Ramos (cell line): ENCODE results near the gene CSTB.

Experiments used
- in situ Hi-C: fragments of 300-500 bp; cut with MboI; formaldehyde crosslinking; loops from one replicate; pipeline ENCODE4 v1.14.3; 2022; ENCODE audit warnings: low sequenced_read_pairs; ENCODE audit not compliant: unreplicated experiment

Gene CSTB

DNA sequence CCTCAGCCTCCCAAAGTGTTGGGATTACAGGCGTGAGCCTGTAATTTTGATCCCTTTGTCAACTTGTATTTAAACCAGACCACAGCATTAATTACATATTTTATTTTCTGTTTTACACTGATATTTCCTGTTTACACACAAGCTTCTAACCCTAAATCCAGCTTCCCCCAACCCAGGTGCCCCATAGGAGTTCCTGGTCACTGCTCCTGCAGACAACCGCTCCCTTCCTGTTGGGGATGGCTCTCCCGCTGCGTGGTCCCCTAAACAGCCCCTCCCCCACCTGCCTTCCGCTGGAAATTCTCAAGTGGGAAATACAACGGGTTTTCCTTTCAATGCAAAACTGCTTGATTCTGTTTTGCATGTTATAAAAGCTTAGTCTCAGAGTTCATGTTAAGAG, 3.7 kb downstream of the CSTB start:
- in situ Hi-C loops, result no loop called here

DNA sequence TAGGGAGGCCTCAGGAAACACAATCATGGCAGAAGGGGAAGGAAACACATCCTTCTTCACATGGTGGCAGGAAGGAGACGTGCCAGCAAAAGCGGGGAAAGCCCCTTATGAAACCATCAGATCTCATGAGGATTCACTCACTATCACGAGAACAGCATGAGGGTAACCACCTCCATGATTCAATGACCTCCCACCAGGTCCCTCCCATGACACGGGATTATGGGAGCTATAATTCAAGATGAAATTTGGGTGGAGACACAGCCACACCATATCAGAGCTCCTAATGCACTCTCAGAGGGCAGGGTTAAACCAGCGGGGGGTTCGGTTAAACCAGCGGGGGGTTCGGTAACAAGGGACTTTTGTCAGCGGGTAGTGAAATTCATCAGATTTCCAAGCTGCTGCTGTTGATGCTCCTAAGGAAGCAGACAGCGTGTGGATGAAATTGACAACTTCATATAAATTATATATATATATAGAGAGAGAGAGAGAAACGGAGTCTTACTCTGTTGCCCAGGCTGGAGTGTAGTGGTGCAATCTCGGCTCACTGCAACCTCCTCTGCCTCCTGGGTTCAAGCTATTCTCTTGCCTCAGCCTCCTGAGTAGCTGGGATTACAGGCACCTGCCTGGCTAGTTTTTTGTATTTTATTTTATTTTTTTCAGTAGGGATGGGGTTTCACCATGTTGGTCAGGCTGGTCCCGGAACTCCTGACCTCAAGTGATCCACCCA, 4.2 kb downstream of the CSTB start:
- in situ Hi-C loops, result no loop called here

GRCh38 chr21:43771199-43771675, 4.9 kb downstream of the CSTB start:
- in situ Hi-C loops, result no loop called here

DNA sequence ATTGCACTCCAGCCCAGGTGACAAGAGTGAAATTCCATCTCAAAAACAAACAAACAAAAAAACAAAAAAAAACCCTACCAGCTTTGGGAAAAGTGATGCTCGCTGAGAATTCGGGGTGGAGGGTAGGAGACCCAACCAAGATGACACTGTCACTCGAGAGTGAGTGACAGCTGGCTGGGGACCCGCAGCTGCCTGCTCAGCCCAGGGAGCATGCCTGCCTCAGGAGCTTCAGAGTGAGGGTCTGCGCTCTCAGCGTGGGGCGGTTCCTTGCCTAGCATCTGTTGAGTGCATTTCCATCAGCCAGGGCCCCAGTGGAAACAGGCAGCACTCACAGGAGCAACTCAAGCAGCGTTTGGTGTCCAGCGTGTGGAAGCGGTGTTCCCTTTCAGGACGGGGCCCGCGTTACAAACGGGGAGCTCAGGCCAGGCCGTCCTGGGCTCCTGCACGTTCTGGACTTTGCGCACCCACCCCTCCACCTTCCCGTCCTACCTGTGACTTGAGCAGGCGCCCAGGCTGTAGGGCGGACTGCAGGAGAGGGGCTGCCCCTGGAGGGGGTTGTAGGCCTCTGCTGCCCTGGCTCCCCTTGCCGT, 5.9 kb downstream of the CSTB start:
- in situ Hi-C loops, result no loop called here

- in situ Hi-C loops, result no loop called here
Measured at GRCh38 chr21:43769325-43769958, 6.7 kb downstream of the CSTB start.

- in situ Hi-C loops, result no loop called here
Measured at GRCh38 chr21:43768868-43769167, 7.3 kb downstream of the CSTB start.

GRCh38 chr21:43767984-43768867, 7.9 kb downstream of the CSTB start:
- in situ Hi-C loops, result no loop called here

DNA sequence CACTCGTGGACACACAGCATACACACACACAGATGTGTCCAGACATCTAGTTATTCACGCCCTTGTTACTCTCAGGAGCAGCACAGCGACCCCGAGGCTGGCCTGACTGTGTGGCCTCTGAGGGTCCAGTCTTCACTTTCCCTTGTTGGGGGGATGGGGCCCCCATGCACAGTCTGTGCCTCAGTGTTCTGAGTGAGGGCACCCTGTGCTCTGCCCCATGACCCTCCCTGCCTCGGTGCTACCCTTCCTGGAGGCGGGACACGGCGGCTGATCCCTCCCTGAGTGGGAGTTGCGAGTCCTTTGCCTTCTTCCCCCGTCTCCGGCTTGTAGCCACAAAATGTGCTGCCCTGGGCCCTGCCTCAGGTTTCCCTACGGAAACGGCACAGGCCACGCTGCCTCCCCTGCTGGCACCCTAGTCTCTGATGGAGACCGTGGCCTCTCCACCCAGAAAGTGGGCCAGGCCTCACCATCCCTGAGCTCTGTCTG, 8.6 kb downstream of the CSTB start:
- in situ Hi-C loops, result no loop called here

GRCh38 chr21:43766734-43767497, 9.2 kb downstream of the CSTB start:
- in situ Hi-C loops, result no loop called here

DNA sequence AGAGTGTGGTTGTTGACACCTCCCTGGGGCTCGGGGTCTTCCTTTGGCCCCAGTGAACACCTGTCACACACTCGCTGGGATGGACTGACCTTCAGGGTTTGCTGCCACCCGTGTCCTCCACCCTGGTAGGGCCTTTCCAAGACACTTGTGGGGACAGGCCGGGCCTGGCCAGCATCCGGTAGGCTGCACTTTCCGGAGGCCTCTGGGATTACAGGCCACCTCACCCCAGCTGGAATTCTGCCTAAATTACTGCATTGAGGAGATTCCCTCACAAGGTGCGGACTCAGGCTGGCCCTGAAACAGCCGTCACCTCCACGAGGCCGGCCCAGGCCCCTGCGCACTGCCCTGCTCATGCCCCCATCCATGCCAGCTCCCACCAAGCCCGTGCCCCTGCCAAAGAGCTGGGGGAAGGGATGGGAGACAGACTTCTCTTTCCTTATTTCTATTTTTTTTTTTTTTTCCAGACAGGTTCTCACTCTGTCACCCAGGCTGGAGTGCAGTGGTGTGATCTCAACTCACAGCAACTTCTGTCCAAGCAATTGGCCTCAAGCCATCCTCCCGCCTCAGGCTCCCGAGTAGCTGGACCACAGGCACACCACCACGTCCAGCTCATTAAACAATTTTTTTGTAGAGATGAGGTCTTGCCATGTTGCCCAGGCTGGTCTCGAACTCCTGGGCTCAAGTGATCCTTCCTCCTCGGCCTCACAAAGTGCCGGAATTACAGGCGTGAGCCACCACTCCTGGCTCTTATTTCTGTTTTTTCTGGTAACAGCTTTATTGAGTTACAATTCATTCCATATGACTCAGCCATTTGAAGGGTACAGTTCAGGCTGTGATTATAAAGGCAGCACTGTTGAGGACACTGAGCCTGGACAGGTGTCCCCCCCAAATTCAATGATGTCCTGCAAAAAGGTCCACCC, 11.3 kb downstream of the CSTB start:
- in situ Hi-C loops, result no loop called here

- in situ Hi-C loops, result no loop called here
Measured at GRCh38 chr21:43763901-43764523, 12.1 kb downstream of the CSTB start.

GRCh38 chr21:43762303-43763128, 13.6 kb downstream of the CSTB start:
- in situ Hi-C loops, result no loop called here

GRCh38 chr21:43761886-43762285, 14.2 kb downstream of the CSTB start:
- in situ Hi-C loops, result no loop called here

DNA sequence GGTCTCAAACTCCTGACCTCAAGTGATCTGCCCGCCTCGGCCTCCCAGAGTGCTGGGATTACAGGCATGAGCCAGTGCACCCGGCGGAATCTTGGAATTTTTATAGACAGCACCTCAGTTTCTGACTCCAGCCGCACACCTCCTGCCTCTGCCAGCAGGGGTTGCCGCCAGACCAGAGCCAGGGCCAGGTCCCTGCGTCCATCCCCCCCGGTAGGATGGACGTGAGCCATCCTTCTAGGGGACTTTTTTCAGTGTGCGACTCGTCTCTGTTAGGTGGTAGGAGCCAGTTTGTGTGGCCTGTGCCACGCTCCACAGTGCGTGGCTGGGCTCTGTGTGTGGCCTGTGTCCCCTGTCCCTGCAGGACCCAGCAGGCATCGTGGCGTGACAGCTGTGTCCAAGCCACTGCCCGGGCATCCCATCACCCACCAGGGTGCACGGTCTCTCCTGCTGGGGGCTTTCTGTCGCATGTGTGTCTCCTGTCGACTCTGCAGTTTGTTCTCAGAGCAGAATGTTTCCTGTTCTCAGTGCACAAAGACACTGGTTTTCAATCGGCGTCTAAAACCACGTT, 15.6 kb downstream of the CSTB start:
- in situ Hi-C loops, result no loop called here

DNA sequence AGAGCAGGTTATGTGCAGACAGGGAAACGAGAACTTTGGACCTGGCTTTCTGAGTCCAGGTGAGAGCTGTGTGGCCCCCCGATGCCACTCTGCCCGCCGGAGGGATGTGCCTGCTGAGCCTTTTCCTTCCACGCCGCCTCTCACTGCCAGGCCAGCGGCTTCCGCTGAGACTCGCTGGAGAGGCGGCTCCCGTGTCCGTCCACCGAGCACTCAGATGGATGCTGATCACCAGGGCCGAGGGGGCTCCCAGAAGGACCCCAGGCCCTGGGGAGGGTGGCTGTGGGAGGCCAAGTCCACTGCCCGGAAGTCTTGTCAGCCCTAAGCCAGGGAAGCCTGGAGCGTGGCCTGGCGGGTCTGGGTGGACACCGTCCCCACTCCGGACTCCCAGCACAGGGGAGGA, 16.5 kb downstream of the CSTB start:
- in situ Hi-C loops, result no loop called here

DNA sequence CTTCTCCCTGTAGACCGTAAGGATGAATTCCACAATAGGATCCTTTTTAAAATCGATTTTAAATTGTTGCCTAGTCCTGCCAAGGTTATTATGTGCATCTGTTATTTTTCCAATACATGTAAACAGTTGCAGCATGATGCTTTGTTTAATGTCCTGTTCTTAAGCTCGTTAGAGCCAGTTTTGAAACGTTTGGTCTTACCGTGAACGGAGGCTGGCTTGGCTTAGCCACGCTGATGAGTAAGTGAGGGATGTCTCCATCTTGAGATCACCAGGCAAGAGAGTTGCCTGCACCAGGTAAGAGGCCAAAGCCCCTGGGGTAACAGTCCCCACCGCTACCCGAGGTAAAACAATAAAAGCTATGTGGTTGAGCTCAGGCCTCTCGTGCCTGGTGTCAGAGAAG, 17.3 kb downstream of the CSTB start:
- in situ Hi-C loops, result no loop called here

GRCh38 chr21:43758111-43758641, 17.9 kb downstream of the CSTB start:
- in situ Hi-C loops, result no loop called here
